RWPE2 (cell line): Measurements from ENCODE around the gene RNF20.
A peak's percentile ranks its signal among the peaks of the same experiment; 100 is the strongest.

Experiments used
- ATAC-seq: fragments of 200-7000 bp; cut with Tn5 transposase; 3 replicates; pipeline ENCODE4 v1.9.1; 2021; ENCODE audit warnings: low read depth
- DNase-seq: peaks from one replicate; pipeline ENCODE4 v3.0.0-alpha.2; 2020; ENCODE audit warnings: low spot score
- H3K27ac ChIP-seq: fragments of 450-650 bp; 2 replicates; pipeline ENCODE4 v1.5.1; 2017; ENCODE audit warnings: mild to moderate bottlenecking; ENCODE audit not compliant: poor library complexity, severe bottlenecking
- H3K27me3 ChIP-seq: fragments of 250-450 bp; sonication (Bioruptor Pico); 2 replicates; pipeline ENCODE4 v1.5.1; 2021; ENCODE audit warnings: mild to moderate bottlenecking, moderate library complexity; ENCODE audit not compliant: insufficient read depth, poor library complexity, severe bottlenecking
- H3K36me3 ChIP-seq: fragments of 250-450 bp; sonication (Bioruptor Pico); 2 replicates; pipeline ENCODE4 v1.5.1; 2020; ENCODE audit warnings: low read depth, mild to moderate bottlenecking, moderate library complexity
- H3K4me1 ChIP-seq: fragments of 250-450 bp; sonication (Bioruptor Pico); 2 replicates; pipeline ENCODE4 v1.5.1; 2021; ENCODE audit warnings: mild to moderate bottlenecking, moderate library complexity; ENCODE audit not compliant: insufficient read depth, poor library complexity, severe bottlenecking
- H3K4me3 ChIP-seq: fragments of 250-450 bp; sonication (Bioruptor Pico); 2 replicates; pipeline ENCODE4 v1.5.1; 2021; ENCODE audit warnings: mild to moderate bottlenecking, moderate library complexity; ENCODE audit not compliant: severe bottlenecking
- H3K9me3 ChIP-seq: fragments of 250-450 bp; sonication (Bioruptor Pico); 2 replicates; pipeline ENCODE4 v1.5.1; 2021; ENCODE audit warnings: mild to moderate bottlenecking, moderate library complexity; ENCODE audit not compliant: severe bottlenecking
- TF ChIP-seq, protein P1 (sequence below): fragments of 450-650 bp; IDR thresholded peaks from one replicate; pipeline ENCODE4 v1.5.1; 2017; ENCODE audit warnings: mild to moderate bottlenecking, moderate library complexity; ENCODE audit not compliant: poor library complexity, severe bottlenecking

The RNF20 gene, protein sequence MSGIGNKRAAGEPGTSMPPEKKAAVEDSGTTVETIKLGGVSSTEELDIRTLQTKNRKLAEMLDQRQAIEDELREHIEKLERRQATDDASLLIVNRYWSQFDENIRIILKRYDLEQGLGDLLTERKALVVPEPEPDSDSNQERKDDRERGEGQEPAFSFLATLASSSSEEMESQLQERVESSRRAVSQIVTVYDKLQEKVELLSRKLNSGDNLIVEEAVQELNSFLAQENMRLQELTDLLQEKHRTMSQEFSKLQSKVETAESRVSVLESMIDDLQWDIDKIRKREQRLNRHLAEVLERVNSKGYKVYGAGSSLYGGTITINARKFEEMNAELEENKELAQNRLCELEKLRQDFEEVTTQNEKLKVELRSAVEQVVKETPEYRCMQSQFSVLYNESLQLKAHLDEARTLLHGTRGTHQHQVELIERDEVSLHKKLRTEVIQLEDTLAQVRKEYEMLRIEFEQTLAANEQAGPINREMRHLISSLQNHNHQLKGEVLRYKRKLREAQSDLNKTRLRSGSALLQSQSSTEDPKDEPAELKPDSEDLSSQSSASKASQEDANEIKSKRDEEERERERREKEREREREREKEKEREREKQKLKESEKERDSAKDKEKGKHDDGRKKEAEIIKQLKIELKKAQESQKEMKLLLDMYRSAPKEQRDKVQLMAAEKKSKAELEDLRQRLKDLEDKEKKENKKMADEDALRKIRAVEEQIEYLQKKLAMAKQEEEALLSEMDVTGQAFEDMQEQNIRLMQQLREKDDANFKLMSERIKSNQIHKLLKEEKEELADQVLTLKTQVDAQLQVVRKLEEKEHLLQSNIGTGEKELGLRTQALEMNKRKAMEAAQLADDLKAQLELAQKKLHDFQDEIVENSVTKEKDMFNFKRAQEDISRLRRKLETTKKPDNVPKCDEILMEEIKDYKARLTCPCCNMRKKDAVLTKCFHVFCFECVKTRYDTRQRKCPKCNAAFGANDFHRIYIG

DNA sequence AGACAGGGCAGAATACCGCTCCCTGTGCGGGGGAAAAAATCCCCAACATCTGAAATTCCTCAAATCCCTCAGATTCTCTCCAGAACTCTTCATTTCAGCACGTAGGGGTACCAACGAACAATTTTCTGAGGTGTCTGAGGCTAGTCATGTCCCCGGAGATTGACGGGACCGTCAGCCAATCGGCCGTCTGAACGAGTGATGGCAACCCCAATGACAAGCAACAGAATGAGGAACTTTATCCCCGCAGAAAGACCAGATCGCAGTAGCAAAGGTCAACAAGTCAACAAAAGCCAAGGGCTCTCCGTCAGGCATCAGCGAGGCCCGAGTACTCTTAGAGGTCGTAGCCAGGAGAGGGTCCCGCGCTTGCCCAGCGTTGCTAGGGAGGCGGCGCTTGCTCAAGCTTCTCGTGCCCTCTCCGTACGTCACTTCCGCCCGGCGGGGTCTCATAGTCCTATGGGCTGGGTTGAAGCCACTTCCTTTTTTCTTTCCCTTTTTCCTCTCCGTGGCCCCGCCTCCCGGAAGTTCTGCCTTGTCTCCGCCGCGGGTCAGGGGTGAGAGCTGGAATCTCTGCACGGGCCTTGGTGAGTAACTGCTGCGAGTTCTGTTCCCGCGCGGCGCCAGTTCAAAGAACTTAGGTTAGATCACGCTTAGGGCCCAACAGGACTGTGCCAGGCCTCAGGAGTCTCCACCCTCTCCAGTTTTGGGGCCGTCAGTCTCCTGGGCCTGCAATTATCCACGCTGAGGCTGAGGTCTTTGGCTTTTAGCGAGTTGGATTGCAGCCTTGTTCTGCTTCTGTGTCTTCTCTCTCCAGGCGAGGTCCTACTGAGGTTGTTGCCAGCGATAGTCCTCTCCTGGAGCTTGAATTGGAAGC lies at the start of gene RNF20:
Gene RNF20, plus strand, starts transcription at position 520 of the 871 bp plus-strand sequence. CDS start 1,571 bp downstream, outside the sequence.
- Histone ChIP-seq H3K9me3 (no peaks in the 10 kb centered on the region), H3K27ac (peak within 1 kb of the TSS; percentile 49), H3K36me3 (peaks cover 33% of the 10 kb centered on the region), H3K4me1 (peaks cover 12% of the 10 kb centered on the region), H3K27me3 (no peaks in the 10 kb centered on the region), H3K4me3 (peak within 1 kb of the TSS; percentile 71)
- DNase-seq (peak; percentile 100), ATAC-seq (peak; percentile 93)
- TF ChIP-seq, protein P1, sequence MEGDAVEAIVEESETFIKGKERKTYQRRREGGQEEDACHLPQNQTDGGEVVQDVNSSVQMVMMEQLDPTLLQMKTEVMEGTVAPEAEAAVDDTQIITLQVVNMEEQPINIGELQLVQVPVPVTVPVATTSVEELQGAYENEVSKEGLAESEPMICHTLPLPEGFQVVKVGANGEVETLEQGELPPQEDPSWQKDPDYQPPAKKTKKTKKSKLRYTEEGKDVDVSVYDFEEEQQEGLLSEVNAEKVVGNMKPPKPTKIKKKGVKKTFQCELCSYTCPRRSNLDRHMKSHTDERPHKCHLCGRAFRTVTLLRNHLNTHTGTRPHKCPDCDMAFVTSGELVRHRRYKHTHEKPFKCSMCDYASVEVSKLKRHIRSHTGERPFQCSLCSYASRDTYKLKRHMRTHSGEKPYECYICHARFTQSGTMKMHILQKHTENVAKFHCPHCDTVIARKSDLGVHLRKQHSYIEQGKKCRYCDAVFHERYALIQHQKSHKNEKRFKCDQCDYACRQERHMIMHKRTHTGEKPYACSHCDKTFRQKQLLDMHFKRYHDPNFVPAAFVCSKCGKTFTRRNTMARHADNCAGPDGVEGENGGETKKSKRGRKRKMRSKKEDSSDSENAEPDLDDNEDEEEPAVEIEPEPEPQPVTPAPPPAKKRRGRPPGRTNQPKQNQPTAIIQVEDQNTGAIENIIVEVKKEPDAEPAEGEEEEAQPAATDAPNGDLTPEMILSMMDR = no peak

DNA sequence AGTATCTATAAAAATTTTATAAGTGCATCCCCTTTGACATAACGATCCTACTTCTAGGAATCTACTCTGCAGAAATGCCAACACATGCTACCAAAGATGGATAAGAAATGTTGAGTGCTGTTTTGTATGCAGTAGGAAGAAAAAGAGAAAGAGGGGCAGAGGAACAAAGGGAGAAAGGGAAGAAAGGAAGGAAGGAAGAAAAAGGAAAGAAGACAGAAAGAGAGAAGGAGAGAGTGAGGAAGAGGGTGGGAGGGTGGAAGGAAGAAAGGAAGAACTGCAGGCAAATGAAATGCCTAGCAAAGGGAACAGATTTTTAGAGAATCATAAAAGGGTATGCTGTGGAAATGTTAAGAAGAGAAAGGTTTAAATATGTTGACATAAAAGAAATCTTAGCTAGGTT lies 49.6 kb upstream of the RNF20 start:
- no peak overlapping the region for H3K27ac ChIP-seq
- H3K36me3 ChIP-seq = no peaks in the 10 kb centered on the region
- no peak for ATAC-seq
- H3K4me3 ChIP-seq = no peak overlapping the region
- H3K4me1 ChIP-seq = peaks cover 41% of the 10 kb centered on the region
- no peak for DNase-seq
- no peaks in the 10 kb centered on the region for H3K9me3 ChIP-seq
- no peaks in the 10 kb centered on the region for H3K27me3 ChIP-seq
- TF ChIP-seq, protein P1 = no peak

DNA sequence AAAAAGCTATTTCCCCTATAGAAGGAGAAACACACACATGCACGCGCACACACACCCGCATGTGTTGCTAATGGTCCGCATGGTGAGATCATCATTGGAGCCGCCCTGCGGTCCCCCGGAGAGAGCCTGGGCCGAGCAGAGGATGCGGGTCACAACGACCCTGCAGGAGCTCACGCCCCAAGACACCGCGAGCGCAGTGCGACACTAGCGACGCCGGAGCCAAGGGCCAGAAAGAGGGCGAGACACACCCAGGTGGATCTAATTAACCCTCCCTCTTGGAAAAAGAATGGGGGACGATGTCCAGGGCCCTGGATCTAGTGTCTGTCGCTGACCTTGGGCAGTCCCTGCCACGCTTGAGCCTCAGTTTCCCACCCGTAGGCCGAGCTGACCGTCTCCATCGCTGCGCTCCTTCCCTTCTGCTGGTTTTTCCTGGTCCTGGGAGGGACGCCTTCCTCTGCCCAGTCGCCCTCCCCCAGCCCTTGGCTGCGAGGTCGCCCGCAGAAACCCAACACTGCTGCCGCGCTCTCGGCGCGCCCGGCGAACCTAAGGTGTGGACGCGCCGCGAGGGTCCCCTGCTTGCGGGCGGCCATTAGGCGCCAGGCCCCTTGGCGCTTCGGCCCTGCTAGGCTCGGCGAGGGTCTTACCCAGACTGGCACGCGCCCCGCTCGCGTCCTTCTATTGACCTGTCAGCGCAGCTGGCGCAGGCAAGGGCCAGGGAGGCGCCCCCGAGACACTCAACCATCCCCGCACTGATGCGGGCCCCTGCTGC lies 47.5 kb upstream of the RNF20 start:
- no peak for DNase-seq
- peaks cover 21% of the 10 kb centered on the region for H3K4me1 ChIP-seq
- no peaks in the 10 kb centered on the region for H3K36me3 ChIP-seq
- H3K9me3 ChIP-seq = no peaks in the 10 kb centered on the region
- peak overlapping the region; percentile 41 for H3K4me3 ChIP-seq
- ATAC-seq = peak; percentile 60
- TF ChIP-seq, protein P1 = no peak
- H3K27me3 ChIP-seq = no peaks in the 10 kb centered on the region
- peak overlapping the region; percentile 40 for H3K27ac ChIP-seq

DNA sequence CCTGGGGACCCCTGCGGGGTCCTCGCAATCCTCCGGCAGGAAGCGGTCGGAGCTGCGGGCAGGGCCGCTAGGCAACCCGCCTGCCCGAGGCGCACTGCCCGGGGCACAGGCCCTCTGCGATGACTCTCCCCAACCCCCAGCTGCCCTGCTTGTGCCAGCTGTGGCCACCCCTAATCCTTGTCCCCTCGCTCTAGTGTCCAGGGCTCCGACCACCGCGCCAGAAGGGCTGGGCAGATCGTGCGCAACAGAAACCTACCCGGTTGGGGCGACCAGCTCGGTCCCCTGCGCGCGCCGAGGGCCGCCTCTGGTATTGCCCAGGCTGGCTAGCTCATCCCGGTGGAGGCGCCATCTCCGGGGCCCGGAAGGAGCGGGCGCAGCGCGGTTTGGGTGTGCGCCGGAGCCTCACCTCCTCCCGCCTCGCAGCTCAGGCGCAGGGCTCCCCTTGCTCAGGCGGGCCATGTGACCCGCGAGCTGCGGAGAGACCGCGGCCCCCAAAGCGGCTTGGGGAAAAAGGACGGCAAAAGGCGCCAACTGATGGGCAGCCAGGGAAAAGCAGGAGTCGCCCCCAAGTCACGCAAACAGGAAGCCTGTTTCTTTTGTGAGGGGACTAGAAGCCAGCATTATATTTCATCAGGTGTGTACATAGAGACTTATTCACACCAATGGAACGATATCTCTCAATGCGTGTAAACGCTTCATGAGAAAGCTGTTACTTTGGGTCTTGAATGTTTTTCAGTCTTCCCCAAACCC lies 46.8 kb upstream of the RNF20 start:
- DNase-seq (peak; percentile 74), ATAC-seq (peak; percentile 91)
- no peaks in the 10 kb centered on the region for H3K9me3 ChIP-seq
- TF ChIP-seq, protein P1 = peak; percentile 59
- H3K36me3 ChIP-seq = no peaks in the 10 kb centered on the region
- peaks cover 15% of the 10 kb centered on the region for H3K4me1 ChIP-seq
- no peaks in the 10 kb centered on the region for H3K27me3 ChIP-seq
- H3K27ac ChIP-seq = peak overlapping the region; percentile 40
- H3K4me3 ChIP-seq = peak overlapping the region; percentile 41
